ENCODE measurements around the gene ANO1.

DNA sequence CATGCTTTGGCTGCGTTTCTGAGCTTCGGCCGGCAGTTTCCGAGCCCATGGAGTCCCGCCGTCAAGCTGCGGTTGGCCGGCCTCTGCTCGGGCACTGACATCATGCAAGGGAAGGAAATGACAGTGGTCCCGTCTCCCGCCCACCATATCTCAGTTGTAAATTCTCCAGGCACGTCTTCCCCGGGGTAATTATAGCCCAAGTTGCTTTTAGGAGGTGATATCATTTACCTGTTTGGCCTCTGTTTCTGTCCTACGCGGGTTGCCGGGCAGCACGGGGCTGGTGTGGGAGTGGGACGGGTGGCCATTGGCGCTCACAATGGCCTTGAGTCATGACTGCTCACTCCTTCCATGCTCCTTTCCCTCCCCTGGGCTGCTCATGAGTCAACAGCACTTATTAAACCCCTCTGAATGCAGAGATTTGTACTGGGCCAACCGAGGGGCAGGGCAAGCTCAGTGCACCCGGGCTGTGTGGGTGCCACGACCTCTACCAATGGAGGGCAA is 4.2 kb upstream of the ANO1 start:
- TF ChIP-seq, protein P1, sequence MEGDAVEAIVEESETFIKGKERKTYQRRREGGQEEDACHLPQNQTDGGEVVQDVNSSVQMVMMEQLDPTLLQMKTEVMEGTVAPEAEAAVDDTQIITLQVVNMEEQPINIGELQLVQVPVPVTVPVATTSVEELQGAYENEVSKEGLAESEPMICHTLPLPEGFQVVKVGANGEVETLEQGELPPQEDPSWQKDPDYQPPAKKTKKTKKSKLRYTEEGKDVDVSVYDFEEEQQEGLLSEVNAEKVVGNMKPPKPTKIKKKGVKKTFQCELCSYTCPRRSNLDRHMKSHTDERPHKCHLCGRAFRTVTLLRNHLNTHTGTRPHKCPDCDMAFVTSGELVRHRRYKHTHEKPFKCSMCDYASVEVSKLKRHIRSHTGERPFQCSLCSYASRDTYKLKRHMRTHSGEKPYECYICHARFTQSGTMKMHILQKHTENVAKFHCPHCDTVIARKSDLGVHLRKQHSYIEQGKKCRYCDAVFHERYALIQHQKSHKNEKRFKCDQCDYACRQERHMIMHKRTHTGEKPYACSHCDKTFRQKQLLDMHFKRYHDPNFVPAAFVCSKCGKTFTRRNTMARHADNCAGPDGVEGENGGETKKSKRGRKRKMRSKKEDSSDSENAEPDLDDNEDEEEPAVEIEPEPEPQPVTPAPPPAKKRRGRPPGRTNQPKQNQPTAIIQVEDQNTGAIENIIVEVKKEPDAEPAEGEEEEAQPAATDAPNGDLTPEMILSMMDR (IDR thresholded peaks at IDR 0.05; ENCODE audit: insufficient read depth, low read length, poor library complexity, severe bottlenecking), result no peak
- no peak for TF ChIP-seq EZH2phosphoT487 (conservative IDR thresholded peaks at IDR 0.05; ENCODE audit: low read length)

All from SU-DHL-6 (cell line).